Heart left ventricle (tissue), 16 donors: Measurements from ENCODE around the gene KANSL1. TPM values are rescaled to one million over a fixed set of nuclear protein-coding genes. Genes with fewer than 3 reads are reported as not detected.
"Not testable (repeated sequence)": the region's sequence is repeated elsewhere in the genome, so short reads cannot be mapped to it uniquely, and the experiment has no call there.

Experiments used
- ATAC-seq, 4 donors: fragments of 200-7000 bp; cut with Tn5 transposase; one replicate each; pipeline ENCODE4 v1.9.1; 2020 to 2022; ENCODE audit warnings: moderate library complexity in 4 of 4, mild to moderate bottlenecking in 3 of 4, moderate number of reproducible peaks in 1 of 4
- DNase-seq, 5 donors: peaks; one replicate each; pipeline ENCODE4 v3.0.0-alpha.2; 2020
- H3K27ac ChIP-seq, 12 donors: fragments of 200-600 bp; sonication (generic) in 4 of 12; one replicate each; pipeline versions ENCODE4 v1.5.0 to v1.8.0; 2016 to 2022; ENCODE audit warnings: mild to moderate bottlenecking in 2 of 12
- H3K27me3 ChIP-seq, 9 donors: fragments of 200-600 bp; sonication (generic) in 2 of 9; one replicate each; pipeline versions ENCODE4 v1.5.1 to v1.8.0; 2016 to 2022; ENCODE audit warnings: mild to moderate bottlenecking in 3 of 9
- H3K36me3 ChIP-seq, 9 donors: fragments of 200-600 bp; sonication (generic) in 2 of 9; one replicate each; pipeline versions ENCODE4 v1.5.0 to v1.8.0; 2018 to 2022; ENCODE audit warnings: mild to moderate bottlenecking in 2 of 9
- H3K4me1 ChIP-seq, 12 donors: fragments of 200-600 bp; sonication (generic) in 4 of 12; one replicate each; pipeline versions ENCODE4 v1.5.0 to v1.8.0; 2016 to 2022; ENCODE audit warnings: mild to moderate bottlenecking in 3 of 12
- H3K4me3 ChIP-seq, 12 donors: fragments of 200-600 bp; sonication (generic) in 4 of 12; one replicate each; pipeline versions ENCODE4 v1.5.0 to v1.8.0; 2017 to 2022; ENCODE audit warnings: mild to moderate bottlenecking in 9 of 12, moderate library complexity in 4 of 12
- H3K9me3 ChIP-seq, 12 donors: fragments of 200-600 bp; sonication (generic) in 4 of 12; one replicate each; pipeline versions ENCODE4 v1.5.0 to v1.8.0; 2016 to 2022; ENCODE audit warnings: mild to moderate bottlenecking in 1 of 12
- POLR2A ChIP-seq, 2 donors: fragments of 450-650 bp; IDR thresholded peaks; one replicate each; pipeline ENCODE4 v1.6.1; 2017; ENCODE audit warnings: antibody characterized with exemption in 2 of 2, mild to moderate bottlenecking in 2 of 2, moderate library complexity in 2 of 2
- WGBS, 4 donors: extraction: QIAGEN DNeasy Blood & Tissue Kit in 2 of 4; methylation state at CpG; one replicate each; pipeline versions ENCODE4 v1.1.5 to v1.1.7; 2013 to 2018; 5-methylcytosine and 5-hydroxymethylcytosine counted together
- intact Hi-C, 10 donors: fragments of 100-400 bp; cut with DNase I; formaldehyde crosslinking; loops; one replicate each; pipeline versions ENCODE4 v1.11.1 to v1.14.2; 2022
- polyA plus RNA-seq, 2 donors: library from polyadenylated mRNA; stranded (reverse); fragments of 200-250 nt; gene quantifications; one replicate each; pipeline ENCODE4 v1.2.3, GENCODE V29; 2013
- total RNA-seq, 9 donors: library from RNA; depleted of rRNA in 2 of 9; stranded (reverse); fragments of >200 nt in 2 of 9; fragmentation: NEBNext Ultra II Directional in 3 of 9; extraction: Animal tissue kit (Norgen Biotek cat#: 25700) in 3 of 9; gene quantifications; one replicate each; pipeline versions ENCODE4 v1.1.0 to v1.2.4, GENCODE V29; 2016 to 2023
- TF ChIP-seq, protein P1 (sequence below), 12 donors: fragments of 200-600 bp; sonication (generic) in 4 of 12; IDR thresholded peaks; one replicate each; pipeline versions ENCODE4 v1.5.0 to v1.8.0; 2018 to 2022; ENCODE audit warnings: antibody characterized with exemption in 12 of 12, mild to moderate bottlenecking in 5 of 12
- donor health status: ischemic (EF 13 %, LVEDD 7.1; RV severe dilation, severe dysfunction).
- donor health status: healthy with polysubstance abuse.
- donor health status: DM: no; HTN: yes; CAD: no.
- donor health status: DM: no; HTN: no; CAD: no.
- donor health status: ischemic (EF 25% LVEDD 6.9; RV normal size, moderate dysfunction).
- donor health status: ischemic (EF 25% LVEDD 5.7; RV mildly dilated, moderate dysfunction).
- donor health status: healthy.
- donor health status: DM: yes; HTN: yes; CAD: no.
- donor health status: ischemic (EF 35%, LVEDD 5.7; RV mildly dilated, moderate dysfunction).
- donor health status: nonischemic (EF 11% LVEDD 7.7; RV severe dilation, severe dysfunction).
- donor health status: DM: yes; HTN: yes; CAD: no.
- donor health status: PGD.
- donor health status: ischemic (EF 29% LVEDD 5.4; RV normal size, mild dysfunction).
- donor health status: nonischemic (EF 23%, LVEDD 6.1; RV moderate dilation, normal function).

Gene KANSL1
- total and polyA plus RNA-seq, 11 donors: 13.7 to 57.2 (median 28.9) TPM

DNA sequence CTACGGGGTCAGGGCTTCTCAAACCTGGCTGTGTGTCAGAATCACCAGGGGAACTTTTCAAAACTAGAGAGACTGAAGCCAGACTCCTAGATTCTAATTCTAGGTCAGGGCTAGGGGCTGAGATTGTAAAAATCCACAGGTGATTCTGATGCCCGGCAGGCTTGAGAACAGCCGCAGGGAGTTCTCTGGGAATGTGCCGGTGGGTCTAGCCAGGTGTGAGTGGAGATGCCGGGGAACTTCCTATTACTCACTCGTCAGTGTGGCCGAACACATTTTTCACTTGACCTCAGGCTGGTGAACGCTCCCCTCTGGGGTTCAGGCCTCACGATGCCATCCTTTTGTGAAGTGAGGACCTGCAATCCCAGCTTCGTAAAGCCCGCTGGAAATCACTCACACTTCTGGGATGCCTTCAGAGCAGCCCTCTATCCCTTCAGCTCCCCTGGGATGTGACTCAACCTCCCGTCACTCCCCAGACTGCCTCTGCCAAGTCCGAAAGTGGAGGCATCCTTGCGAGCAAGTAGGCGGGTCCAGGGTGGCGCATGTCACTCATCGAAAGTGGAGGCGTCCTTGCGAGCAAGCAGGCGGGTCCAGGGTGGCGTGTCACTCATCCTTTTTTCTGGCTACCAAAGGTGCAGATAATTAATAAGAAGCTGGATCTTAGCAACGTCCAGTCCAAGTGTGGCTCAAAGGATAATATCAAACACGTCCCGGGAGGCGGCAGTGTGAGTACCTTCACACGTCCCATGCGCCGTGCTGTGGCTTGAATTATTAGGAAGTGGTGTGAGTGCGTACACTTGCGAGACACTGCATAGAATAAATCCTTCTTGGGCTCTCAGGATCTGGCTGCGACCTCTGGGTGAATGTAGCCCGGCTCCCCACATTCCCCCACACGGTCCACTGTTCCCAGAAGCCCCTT is 183.3 kb downstream of the KANSL1 start:
- H3K9me3 ChIP-seq: no peaks in the 10 kb centered on the region
- H3K4me1 ChIP-seq: no peaks in the 10 kb centered on the region
- no peaks in the 10 kb centered on the region for H3K36me3 ChIP-seq
- H3K4me3 ChIP-seq: no peak overlapping the region
- 79 to 83% (median 82%) methylated on average over 24 to 33 of the region's 33 CpGs for WGBS, 4 donors
- DNase-seq (peak in 2 of 5 donors; percentile 39), ATAC-seq (no peak)
- intact Hi-C loops: loop anchor here in 1 of 10 donors (10.0 kb wide), 1 partner anchor 275 kb away; no protein-coding TSS in a partner anchor
- no peak overlapping the region for H3K27ac ChIP-seq
- TF ChIP-seq, protein P1, sequence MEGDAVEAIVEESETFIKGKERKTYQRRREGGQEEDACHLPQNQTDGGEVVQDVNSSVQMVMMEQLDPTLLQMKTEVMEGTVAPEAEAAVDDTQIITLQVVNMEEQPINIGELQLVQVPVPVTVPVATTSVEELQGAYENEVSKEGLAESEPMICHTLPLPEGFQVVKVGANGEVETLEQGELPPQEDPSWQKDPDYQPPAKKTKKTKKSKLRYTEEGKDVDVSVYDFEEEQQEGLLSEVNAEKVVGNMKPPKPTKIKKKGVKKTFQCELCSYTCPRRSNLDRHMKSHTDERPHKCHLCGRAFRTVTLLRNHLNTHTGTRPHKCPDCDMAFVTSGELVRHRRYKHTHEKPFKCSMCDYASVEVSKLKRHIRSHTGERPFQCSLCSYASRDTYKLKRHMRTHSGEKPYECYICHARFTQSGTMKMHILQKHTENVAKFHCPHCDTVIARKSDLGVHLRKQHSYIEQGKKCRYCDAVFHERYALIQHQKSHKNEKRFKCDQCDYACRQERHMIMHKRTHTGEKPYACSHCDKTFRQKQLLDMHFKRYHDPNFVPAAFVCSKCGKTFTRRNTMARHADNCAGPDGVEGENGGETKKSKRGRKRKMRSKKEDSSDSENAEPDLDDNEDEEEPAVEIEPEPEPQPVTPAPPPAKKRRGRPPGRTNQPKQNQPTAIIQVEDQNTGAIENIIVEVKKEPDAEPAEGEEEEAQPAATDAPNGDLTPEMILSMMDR (IDR thresholded peaks at IDR 0.05): no peak
- no peak for TF ChIP-seq POLR2A (IDR thresholded peaks at IDR 0.05)
- no peaks in the 10 kb centered on the region for H3K27me3 ChIP-seq

DNA sequence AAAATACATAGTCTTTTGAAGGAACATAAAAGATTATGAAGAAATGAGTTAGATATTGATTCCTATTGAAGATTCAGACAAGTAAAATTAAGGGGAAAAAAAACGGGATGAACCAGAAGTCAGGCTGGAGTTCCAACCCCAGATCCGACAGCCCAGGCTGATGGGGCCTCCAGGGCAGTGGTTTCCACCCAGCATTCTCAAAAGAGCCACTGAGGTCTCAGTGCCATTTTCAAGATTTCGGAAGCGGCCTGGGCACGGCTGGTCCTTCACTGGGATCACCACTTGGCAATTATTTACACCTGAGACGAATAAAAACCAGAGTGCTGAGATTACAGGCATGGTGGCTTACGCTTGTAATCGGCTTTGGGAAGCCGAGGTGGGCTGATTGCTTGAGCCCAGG is 184.6 kb downstream of the KANSL1 start:
- H3K27me3 ChIP-seq: no peaks in the 10 kb centered on the region
- TF ChIP-seq POLR2A (IDR thresholded peaks at IDR 0.05): no peak
- TF ChIP-seq, protein P1 (IDR thresholded peaks at IDR 0.05): no peak
- ATAC-seq (no peak), DNase-seq (no peak)
- no peaks in the 10 kb centered on the region for H3K36me3 ChIP-seq
- H3K27ac ChIP-seq: no peak overlapping the region
- 87 to 94% (median 92%) methylated on average over 9 of the region's 9 CpGs for WGBS, 4 donors
- H3K9me3 ChIP-seq: no peaks in the 10 kb centered on the region
- peaks cover 0 to 9% (median 0%) of the 10 kb centered on the region in 12 donors for H3K4me1 ChIP-seq
- intact Hi-C loops: loop anchor here in 1 of 10 donors (10.0 kb wide), 1 partner anchor 276 kb away; no protein-coding TSS in a partner anchor
- H3K4me3 ChIP-seq: no peak overlapping the region

DNA sequence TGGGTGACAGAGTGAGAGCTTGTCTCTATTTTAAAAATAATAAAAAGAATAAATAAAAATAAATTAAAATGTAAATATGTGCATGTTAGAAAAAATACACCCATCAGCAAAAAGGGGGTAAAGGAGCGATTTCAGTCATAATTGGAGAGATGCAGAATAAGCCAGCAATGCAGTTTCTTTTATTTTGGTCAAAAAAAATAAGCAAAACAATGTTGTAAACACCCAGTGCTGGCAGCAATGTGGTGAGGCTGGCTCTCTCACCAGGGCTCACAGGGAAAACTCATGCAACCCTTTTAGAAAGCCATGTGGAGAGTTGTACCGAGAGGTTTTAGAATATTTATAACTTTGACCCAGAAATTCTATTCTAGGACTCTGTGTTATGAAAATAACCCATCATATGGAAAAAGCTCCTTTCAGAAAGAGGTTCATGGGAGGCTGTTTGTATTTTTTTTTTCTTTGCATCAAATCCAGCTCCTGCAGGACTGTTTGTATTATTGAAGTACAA is 185.7 kb downstream of the KANSL1 start:
- intact Hi-C loops: loop anchor here in 1 of 10 donors (10.0 kb wide), 1 partner anchor 277 kb away; no protein-coding TSS in a partner anchor
- TF ChIP-seq, protein P1 (IDR thresholded peaks at IDR 0.05): no peak
- TF ChIP-seq POLR2A (IDR thresholded peaks at IDR 0.05): no peak

DNA sequence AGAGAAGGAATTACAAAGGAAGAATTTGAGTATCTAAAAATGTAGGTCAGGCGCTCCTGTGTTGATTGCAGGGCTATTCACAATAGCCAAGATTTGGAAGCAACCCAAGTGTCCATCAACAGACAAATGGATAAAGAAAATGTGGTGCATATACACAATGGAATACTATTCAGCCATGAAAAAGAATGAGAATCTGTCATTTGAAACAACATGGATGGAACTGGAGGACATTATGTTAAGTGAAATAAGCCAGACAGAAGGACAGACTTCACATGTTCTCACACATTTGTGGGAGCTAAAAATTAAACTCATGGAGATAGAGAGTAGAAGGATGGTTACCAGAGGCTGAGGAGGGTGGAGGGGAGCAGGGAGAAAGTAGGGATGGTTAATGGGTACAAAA is 187.1 kb downstream of the KANSL1 start:
- peaks cover 0 to 17% (median 0%) of the 10 kb centered on the region in 12 donors for H3K4me1 ChIP-seq
- H3K36me3 ChIP-seq, H3K9me3 ChIP-seq, H3K4me3 ChIP-seq, ATAC-seq, H3K27ac ChIP-seq, DNase-seq, H3K27me3 ChIP-seq: not testable (repeated sequence)
- intact Hi-C loops: loop anchor here in 1 of 10 donors (10.0 kb wide), 1 partner anchor 279 kb away; no protein-coding TSS in a partner anchor
- WGBS, 4 donors: 91 to 100% (median 95%) methylated on average over 1 of the region's 1 CpG

More for the DNA sequence above, 185.7 kb downstream of the KANSL1 start:
- Histone ChIP-seq H3K36me3 (no peaks in the 10 kb centered on the region), H3K4me3 (no peak overlapping the region), H3K4me1 (peaks cover 0 to 17% (median 0%) of the 10 kb centered on the region in 12 donors), H3K9me3 (no peaks in the 10 kb centered on the region), H3K27ac (no peak overlapping the region), H3K27me3 (no peaks in the 10 kb centered on the region)
- 56 to 68% (median 61%) methylated on average over 2 of the region's 2 CpGs for WGBS, 4 donors
- no peak for DNase-seq
- no peak for ATAC-seq
